Activated CD8-positive, alpha-beta T cell treated with anti-CD3 and anti-CD28 coated beads, Interleukin-2, amount 10 ng/mL, durations not matched to agents 7 days and 5 days (primary cell): ENCODE data around the gene METTL23. TPM values are rescaled to one million over a fixed set of nuclear protein-coding genes. Genes with fewer than 3 reads are reported as not detected.

Experiments used
- ATAC-seq: fragments of 150-1000 bp; cut with Tn5 transposase; one replicate; pipeline ENCODE4 v1.10.0; 2021; ENCODE audit warnings: moderate library complexity
- CTCF ChIA-PET: fragments of 350-600 bp; sonication (Branson Sonifier 250); formaldehyde crosslinking; loops from one replicate; lab custom pipeline; 2021; ENCODE audit warnings: antibody characterized with exemption; lab: Charles Lee
- POLR2A ChIA-PET: fragments of 350-600 bp; sonication (Branson Sonifier 250); formaldehyde crosslinking; loops from one replicate; lab custom pipeline; 2021; ENCODE audit warnings: antibody characterized with exemption; lab: Charles Lee
- DNase-seq: peaks from one replicate; pipeline ENCODE4 v3.0.0-alpha.2; 2020
- H3K27ac Mint-ChIP-seq: one replicate; pipeline ENCODE4 v1.8.0; 2021; ENCODE audit warnings: mild to moderate bottlenecking, mixed read lengths
- H3K27me3 Mint-ChIP-seq: one replicate; pipeline ENCODE4 v1.8.0; 2021; ENCODE audit warnings: low read depth, mixed read lengths
- H3K36me3 Mint-ChIP-seq: one replicate; pipeline ENCODE4 v1.8.0; 2021; ENCODE audit warnings: low read depth, mixed read lengths
- H3K4me1 Mint-ChIP-seq: one replicate; pipeline ENCODE4 v1.8.0; 2021; ENCODE audit warnings: low read depth, mixed read lengths
- H3K4me3 Mint-ChIP-seq: one replicate; pipeline ENCODE4 v1.8.0; 2021; ENCODE audit warnings: mild to moderate bottlenecking, mixed read lengths
- H3K9me3 Mint-ChIP-seq: one replicate; pipeline ENCODE4 v1.8.0; 2022; ENCODE audit warnings: mixed read lengths; ENCODE audit not compliant: insufficient read depth
- total RNA-seq, 2 experiments: library from RNA; stranded (reverse); gene quantifications; one replicate each; pipeline ENCODE4 v1.2.3, GENCODE V29; 2021

METTL23 gene
- 10 to 100 TPM; 39.6 to 44.7 TPM for total RNA-seq

DNA sequence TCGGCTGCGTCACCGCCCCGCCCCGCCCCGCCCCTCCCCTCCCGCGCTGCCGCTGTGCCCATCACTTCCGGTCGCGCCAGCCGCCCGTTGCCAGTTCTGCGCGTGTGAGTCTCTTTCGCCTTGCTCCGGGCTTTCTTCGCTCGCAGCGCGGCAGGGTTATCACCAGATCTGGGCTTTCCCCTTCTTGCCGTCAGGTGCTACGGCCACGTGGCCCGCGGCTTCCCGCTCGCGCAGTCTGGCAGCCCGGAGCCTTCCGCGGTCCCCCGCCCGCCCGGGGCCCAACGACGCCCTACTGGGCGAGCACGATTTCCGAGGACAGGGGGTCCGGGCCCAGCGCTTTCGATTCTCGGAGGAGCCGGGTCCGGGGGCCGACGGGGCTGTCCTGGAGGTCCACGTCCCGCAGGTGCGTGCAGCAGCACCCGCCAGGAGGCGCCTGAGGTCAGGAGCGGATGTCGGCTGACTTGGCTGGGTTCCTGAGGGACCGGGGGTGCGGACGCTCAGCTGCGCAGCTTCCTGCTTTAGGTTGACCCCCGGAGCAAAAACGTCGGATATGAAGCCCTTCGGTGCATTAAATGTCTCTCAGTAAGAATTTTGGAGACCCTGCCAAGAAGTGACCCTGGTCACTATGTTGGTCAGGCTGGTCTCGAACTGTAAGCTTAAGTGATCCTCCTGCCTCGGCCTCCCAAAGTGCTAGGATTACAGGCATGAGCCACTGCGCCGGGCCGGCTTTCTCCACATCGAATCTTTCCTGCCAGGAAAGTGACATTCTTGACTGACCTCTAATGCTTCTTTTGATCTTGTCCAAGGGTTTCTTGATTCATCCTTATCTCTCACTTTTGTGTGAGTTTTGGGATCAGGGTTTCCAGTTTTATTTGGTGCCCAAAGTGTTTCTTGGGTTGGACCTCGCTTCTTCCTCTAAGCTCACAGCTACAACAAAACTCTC lies at the start of gene METTL23:
Gene METTL23 (plus strand): TSS at position 64 of the 943 bp plus-strand sequence. CDS start 2,872 bp downstream, outside the sequence.
- H3K27ac Mint-ChIP-seq, result peak within 1 kb of the TSS; percentile 96
- H3K36me3 Mint-ChIP-seq, result peaks cover 65% of the 10 kb centered on the region
- peak within 1 kb of the TSS; percentile 97 for H3K4me3 Mint-ChIP-seq
- CTCF ChIA-PET, result interaction anchor here (0.7 to 8.3 kb wide), 11 partner anchors 8 to 361 kb away, joined by 3 to 126 read pairs (median 4); partner anchors contain the start of genes MFSD11 and SRSF2
- H3K9me3 Mint-ChIP-seq, result no peaks in the 10 kb centered on the region
- peaks cover 63% of the 10 kb centered on the region for H3K4me1 Mint-ChIP-seq
- ATAC-seq (peak; percentile 58), DNase-seq (peak; percentile 87)
- H3K27me3 Mint-ChIP-seq, result no peaks in the 10 kb centered on the region
- POLR2A ChIA-PET, result interaction anchor here (0.6 to 9.5 kb wide), 10 partner anchors 9 to 165 kb away, joined by 3 to 160 read pairs (median 3); partner anchors contain the start of genes MFSD11 and SRSF2

- peaks cover 4% of the 10 kb centered on the region for H3K36me3 Mint-ChIP-seq
- H3K9me3 Mint-ChIP-seq, result no peaks in the 10 kb centered on the region
- ATAC-seq (no peak), DNase-seq (no peak)
- peaks cover 23% of the 10 kb centered on the region for H3K4me1 Mint-ChIP-seq
- peaks cover 2% of the 10 kb centered on the region for H3K27me3 Mint-ChIP-seq
- no peak overlapping the region for H3K4me3 Mint-ChIP-seq
- H3K27ac Mint-ChIP-seq, result no peak overlapping the region
- POLR2A ChIA-PET, result interaction anchor here (0.9 kb wide), 1 partner anchor 119 kb away, joined by 5 read pairs; no protein-coding TSS in a partner anchor
- CTCF ChIA-PET, result interaction anchor here (0.7 to 3.0 kb wide), 9 partner anchors 8 to 155 kb away, joined by 3 to 22 read pairs (median 3); no protein-coding TSS in a partner anchor
Observed at GRCh38 chr17:76677406-76677805, 49.2 kb upstream of the METTL23 start.

DNA sequence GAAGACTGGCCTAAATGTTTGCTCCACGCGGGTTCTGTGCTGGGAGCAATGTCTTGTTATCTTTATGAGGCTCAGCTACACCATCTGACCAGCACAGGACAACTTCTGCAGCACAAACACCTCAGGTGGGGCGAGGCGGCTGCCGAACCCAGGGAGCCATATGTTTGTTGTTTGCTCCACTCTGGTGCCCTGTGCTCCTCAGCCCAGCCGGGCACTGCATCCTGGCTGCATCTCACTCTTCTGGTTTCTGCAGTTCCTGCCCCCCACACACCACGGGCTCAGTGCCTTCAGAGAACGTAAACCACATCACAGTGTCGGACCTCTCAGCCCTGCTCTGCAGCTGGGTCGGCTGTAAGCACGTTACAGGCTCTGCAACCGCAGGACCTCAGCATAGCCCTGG lies 48.3 kb upstream of the METTL23 start:
- no peak overlapping the region for H3K4me3 Mint-ChIP-seq
- H3K27ac Mint-ChIP-seq, result no peak overlapping the region
- peaks cover 2% of the 10 kb centered on the region for H3K36me3 Mint-ChIP-seq
- DNase-seq (peak; percentile 78), ATAC-seq (peak; percentile 90)
- POLR2A ChIA-PET, result interaction anchor here (0.8 to 0.9 kb wide), 2 partner anchors 55 to 121 kb away, joined by 3 read pairs; no protein-coding TSS in a partner anchor
- peaks cover 14% of the 10 kb centered on the region for H3K4me1 Mint-ChIP-seq
- H3K27me3 Mint-ChIP-seq, result peaks cover 2% of the 10 kb centered on the region
- no peaks in the 10 kb centered on the region for H3K9me3 Mint-ChIP-seq
- CTCF ChIA-PET, result interaction anchor here (1.0 to 3.0 kb wide), 5 partner anchors 9 to 155 kb away, joined by 3 to 22 read pairs (median 5); no protein-coding TSS in a partner anchor

GRCh38 chr17:76679239-76679638 lies 47.4 kb upstream of the METTL23 start:
- ATAC-seq (no peak), DNase-seq (no peak)
- ChIA-PET CTCF (interaction anchor here (1.2 to 3.0 kb wide), 3 partner anchors 55 to 156 kb away, joined by 5 to 22 read pairs (median 11); no protein-coding TSS in a partner anchor), POLR2A (no interaction called here)
- Mint-ChIP-seq H3K36me3 (peaks cover 2% of the 10 kb centered on the region), H3K27ac (peak overlapping the region; percentile 55), H3K4me1 (peaks cover 10% of the 10 kb centered on the region), H3K9me3 (no peaks in the 10 kb centered on the region), H3K4me3 (no peak overlapping the region), H3K27me3 (peaks cover 2% of the 10 kb centered on the region)

DNA sequence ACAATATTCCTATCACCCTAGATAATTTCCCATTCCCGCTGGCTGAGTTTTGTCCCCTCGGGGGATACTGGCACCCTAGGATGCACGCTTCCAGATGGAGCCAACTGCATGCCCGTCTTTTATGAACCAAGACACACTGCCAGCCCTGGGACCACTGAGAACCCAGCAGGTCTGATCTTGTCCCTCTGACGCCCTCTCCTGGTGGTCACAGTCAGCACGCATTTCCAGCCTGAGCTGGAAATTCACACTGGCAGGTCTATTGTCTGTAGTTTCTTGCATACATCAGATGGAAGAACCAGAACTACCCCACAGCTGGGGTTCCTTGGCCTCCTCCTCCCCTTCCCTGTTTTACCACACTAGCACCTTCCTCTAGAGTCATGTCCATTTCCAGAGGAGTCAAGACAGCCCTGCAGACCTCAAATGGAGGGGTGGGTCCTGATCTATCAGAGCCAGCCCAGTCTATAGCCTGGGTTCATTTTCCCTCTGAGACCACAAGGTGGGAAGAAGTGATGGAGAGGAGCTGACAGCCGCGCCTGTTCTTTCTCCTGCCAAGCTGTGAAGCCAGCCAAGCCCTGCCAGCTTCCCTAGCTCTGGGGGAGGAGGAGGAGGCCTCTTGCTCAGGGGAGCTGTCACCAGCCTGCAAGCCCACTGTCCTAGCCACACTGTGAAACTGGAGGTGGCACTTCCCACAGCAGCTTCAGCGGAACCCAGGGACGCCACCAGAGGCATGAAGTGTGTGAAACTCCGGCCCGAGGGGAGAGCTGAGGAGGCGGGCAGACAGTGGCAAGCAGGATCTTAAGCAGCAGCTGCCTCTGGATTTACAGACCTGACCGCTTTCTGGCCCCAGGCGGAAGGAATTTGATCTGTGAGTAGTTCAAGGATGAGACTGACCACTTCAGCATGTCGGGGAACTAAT lies 45.2 kb upstream of the METTL23 start:
- peak; percentile 66 for ATAC-seq
- Mint-ChIP-seq H3K9me3 (no peaks in the 10 kb centered on the region), H3K27ac (no peak overlapping the region), H3K4me3 (no peak overlapping the region), H3K4me1 (peaks cover 10% of the 10 kb centered on the region), H3K27me3 (peaks cover 2% of the 10 kb centered on the region), H3K36me3 (peaks cover 2% of the 10 kb centered on the region)
- peak; percentile 86 for DNase-seq
- POLR2A ChIA-PET, result interaction anchor here (0.8 to 2.1 kb wide), 4 partner anchors 10 to 188 kb away, joined by 3 to 13 read pairs (median 4); no protein-coding TSS in a partner anchor
- CTCF ChIA-PET, result interaction anchor here (0.6 to 2.8 kb wide), 56 partner anchors 8 to 365 kb away, joined by 3 to 52 read pairs (median 4); partner anchors contain the start of genes JMJD6, METTL23 and PRCD

DNA sequence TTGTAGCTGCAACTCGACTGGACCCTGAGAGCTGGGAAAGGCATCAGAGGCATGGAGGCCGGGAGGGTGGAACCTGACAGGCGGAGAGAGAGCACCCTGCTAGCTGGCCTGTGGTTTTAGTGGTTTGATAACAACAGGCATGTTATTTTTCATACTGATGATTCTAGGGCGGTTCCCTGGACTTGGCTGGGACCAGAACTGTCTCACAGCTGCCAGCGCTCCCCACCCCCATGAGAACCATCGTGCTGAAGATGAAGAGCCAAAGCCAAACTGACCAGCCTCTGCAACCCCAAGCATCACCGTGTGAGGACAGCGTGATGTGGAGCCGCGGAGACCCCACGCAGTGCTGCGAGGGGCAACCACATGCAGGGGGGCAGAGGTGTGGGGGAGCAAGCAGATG lies 44.3 kb upstream of the METTL23 start:
- no peaks in the 10 kb centered on the region for H3K9me3 Mint-ChIP-seq
- CTCF ChIA-PET, result interaction anchor here (0.6 to 2.8 kb wide), 33 partner anchors 8 to 366 kb away, joined by 3 to 52 read pairs (median 5); partner anchors contain the start of gene PRCD
- peaks cover 2% of the 10 kb centered on the region for H3K27me3 Mint-ChIP-seq
- DNase-seq (no peak), ATAC-seq (no peak)
- peaks cover 10% of the 10 kb centered on the region for H3K4me1 Mint-ChIP-seq
- POLR2A ChIA-PET, result interaction anchor here (0.8 to 2.1 kb wide), 3 partner anchors 10 to 189 kb away, joined by 3 to 13 read pairs (median 5); no protein-coding TSS in a partner anchor
- H3K4me3 Mint-ChIP-seq, result no peak overlapping the region
- H3K36me3 Mint-ChIP-seq, result peaks cover 2% of the 10 kb centered on the region
- no peak overlapping the region for H3K27ac Mint-ChIP-seq

DNA sequence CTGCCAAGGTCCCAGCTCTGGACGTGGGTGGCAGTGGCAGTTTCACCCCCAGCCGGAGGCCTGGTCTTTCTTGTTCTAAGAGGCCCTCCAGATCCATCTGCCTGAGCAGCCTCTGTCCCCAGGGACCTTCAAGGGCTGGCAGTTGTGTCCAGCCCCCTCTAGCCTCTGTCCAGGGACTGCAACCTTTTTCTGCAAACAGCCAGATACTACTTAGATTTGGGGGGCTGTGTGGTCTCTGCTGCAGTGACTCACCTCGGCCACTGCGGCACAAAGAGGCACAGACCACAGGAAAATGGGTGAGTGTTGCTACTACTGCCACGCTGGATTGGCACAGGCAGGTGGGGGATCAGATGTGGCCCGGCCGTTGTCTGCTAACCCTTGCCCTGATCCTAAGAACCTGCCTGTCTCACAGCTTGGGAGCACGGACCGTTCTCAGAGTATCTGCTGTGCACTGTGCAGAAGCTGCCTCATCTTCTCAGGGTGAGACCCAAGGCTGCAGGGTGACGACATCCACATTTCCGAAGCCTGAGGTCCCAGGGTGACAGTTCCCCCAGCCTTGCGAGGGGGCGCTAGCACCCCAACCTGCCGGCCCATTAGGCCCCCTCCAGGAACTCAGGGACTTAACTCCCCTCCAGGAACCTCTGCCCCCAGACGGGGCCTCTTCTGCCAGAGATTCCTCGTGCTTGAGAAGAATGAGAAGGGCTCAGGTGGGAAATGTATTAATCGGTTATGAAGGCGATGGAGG lies 43.5 kb upstream of the METTL23 start:
- DNase-seq (no peak), ATAC-seq (no peak)
- Mint-ChIP-seq H3K4me3 (no peak overlapping the region), H3K36me3 (peaks cover 2% of the 10 kb centered on the region), H3K9me3 (no peaks in the 10 kb centered on the region), H3K4me1 (peaks cover 10% of the 10 kb centered on the region), H3K27me3 (peaks cover 2% of the 10 kb centered on the region), H3K27ac (no peak overlapping the region)
- CTCF ChIA-PET, result interaction anchor here (1.1 to 2.8 kb wide), 5 partner anchors 12 to 160 kb away, joined by 3 to 52 read pairs (median 8); no protein-coding TSS in a partner anchor
- POLR2A ChIA-PET, result no interaction called here

DNA sequence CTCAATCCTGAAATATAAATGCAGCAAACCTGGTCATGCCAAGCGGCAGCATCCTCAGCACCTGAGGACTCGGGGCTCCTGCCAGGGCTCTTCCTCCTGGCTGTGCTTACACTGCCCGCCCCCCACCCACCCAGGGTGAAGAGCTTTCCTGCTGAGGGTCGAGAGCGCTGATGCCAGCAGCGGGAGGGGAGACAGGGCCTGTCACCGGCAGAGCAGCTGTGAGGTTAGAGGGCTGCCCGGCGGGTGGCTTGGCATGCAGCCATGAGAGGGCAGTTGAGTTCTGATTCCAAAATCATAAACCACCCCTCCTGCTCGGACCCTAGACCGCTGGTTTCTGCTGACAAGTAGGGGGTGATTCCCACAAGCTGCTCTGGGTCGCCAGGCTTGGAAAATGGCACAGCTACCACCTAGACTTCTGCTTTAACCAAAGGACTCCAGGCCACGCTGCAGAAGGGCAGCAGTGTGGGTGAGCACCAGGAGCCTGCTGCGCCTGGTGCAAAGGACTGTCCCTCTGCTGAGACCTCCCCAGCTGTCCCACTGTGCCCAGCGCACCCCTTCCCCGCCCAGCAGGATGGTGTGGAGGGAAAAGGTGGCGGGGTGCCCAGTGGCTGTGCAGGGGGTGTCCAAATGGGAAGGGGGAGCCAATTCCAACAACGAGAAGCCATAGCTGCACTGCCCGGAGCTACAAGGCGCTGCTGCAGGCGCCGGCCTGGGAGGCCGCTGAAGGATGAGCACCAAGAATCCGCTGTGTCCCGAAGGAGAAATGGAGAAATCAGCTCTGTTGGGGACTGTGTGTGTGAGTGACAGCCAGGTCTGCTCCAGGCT lies 42.5 kb upstream of the METTL23 start:
- DNase-seq, result no peak
- Mint-ChIP-seq H3K36me3 (peaks cover 2% of the 10 kb centered on the region), H3K27ac (no peak overlapping the region), H3K27me3 (peaks cover 2% of the 10 kb centered on the region), H3K4me1 (peaks cover 10% of the 10 kb centered on the region), H3K4me3 (no peak overlapping the region), H3K9me3 (no peaks in the 10 kb centered on the region)
- ATAC-seq, result no peak
- CTCF ChIA-PET, result interaction anchor here (1.1 to 1.5 kb wide), 5 partner anchors 13 to 161 kb away, joined by 3 to 8 read pairs (median 3); no protein-coding TSS in a partner anchor
- POLR2A ChIA-PET, result no interaction called here

DNA sequence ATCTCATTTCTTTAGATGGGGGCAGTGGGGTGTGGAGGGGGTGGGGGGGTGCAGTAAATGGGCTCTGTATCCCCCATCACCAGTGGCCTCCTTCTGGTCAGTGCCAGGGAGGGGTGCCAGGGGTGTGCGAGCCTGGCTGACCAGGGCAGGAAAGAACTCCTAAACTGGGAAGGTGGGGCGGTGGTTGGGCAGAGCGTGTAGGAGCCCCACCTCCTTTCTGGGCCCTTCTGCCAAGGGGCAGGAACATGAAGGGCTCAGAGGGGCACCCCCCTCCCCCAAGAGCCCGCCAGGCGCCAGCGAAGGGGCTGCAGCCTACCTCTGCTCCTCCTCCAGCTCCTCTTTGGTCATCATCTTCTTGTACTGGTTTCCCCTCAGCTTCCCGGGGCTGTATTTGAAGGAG lies 41.9 kb upstream of the METTL23 start:
- CTCF ChIA-PET, result interaction anchor here (0.9 to 1.5 kb wide), 4 partner anchors 29 to 161 kb away, joined by 3 to 8 read pairs (median 4); no protein-coding TSS in a partner anchor
- POLR2A ChIA-PET, result no interaction called here
- Mint-ChIP-seq H3K27ac (no peak overlapping the region), H3K9me3 (no peaks in the 10 kb centered on the region), H3K27me3 (peaks cover 2% of the 10 kb centered on the region), H3K36me3 (no peaks in the 10 kb centered on the region), H3K4me1 (peaks cover 10% of the 10 kb centered on the region), H3K4me3 (no peak overlapping the region)
- DNase-seq (no peak), ATAC-seq (no peak)
